ENCODE measurements around the gene SLC44A3. TPM values are rescaled to one million over a fixed set of nuclear protein-coding genes. Genes with fewer than 3 reads are reported as not detected.

SLC44A3 gene
- total and polyA plus RNA-seq, 2 of the 8 experiments (the other 6 are each of a cell fraction or from before 2014, with no cell fraction given) = 4.2 to 5.0 TPM

- TF ChIP-seq CHD7 (IDR thresholded peaks at IDR 0.05; ENCODE audit: insufficient replicate concordance, low read length) = peak; percentile 86
- TF ChIP-seq ATF2 (IDR thresholded peaks at IDR 0.05; ENCODE audit: low read length) = no peak
- TF ChIP-seq ZNF274 (IDR thresholded peaks at IDR 0.05; ENCODE audit: borderline replicate concordance, extremely low read depth, low read length) = no peak
- peak; percentile 67 for TF ChIP-seq MAFK (IDR thresholded peaks at IDR 0.05; ENCODE audit: low read depth, low read length)
- TF ChIP-seq EP300 (IDR thresholded peaks at IDR 0.05; ENCODE audit: borderline replicate concordance in 1 of 2, low read depth in 2 of 2, low read length in 2 of 2) = 0 out of 3 replicates have a peak, but pooled peaks of 1 of the 2 experiments have one; percentile 13
Measured at GRCh38 chr1:94936861-94937620, 116.9 kb downstream of the SLC44A3 start (continued).

All from H1 (cell line).